H1 (cell line): ENCODE data around the gene APOA4. TPM values are rescaled to one million over a fixed set of nuclear protein-coding genes. Genes with fewer than 3 reads are reported as not detected.

Source experiments
- CHD7 ChIP-seq: fragments of 300-600 bp; sonication (generic); IDR thresholded peaks from 2 replicates; pipeline ENCODE4 v1.7.1; 2012; ENCODE audit warnings: low read length, moderate library complexity, mild to moderate bottlenecking, inconsistent platforms; ENCODE audit not compliant: insufficient replicate concordance
- MAFK ChIP-seq: IDR thresholded peaks from 2 replicates; pipeline ENCODE4 v1.6.1; 2012; ENCODE audit warnings: low read depth, mild to moderate bottlenecking, improper control_type of control experiment, low read length
- RXRA ChIP-seq: IDR thresholded peaks from 2 replicates; pipeline ENCODE4 v1.6.1; 2011; ENCODE audit warnings: low read depth, mild to moderate bottlenecking, low read length, moderate library complexity; ENCODE audit not compliant: insufficient read depth
- polyA plus RNA-seq, 7 experiments: library from polyadenylated mRNA; depleted of rRNA in 3 of 7; stranded (reverse) in 5 of 7; unstranded in 2 of 7; fragments of >200 nt in 5 of 7; fragments of 200-250 nt in 2 of 7; gene quantifications; 1 replicate in 5 of 7; 2 replicates in 1 of 7; 4 replicates in 1 of 7; pipeline versions ENCODE4 v1.2.1 to v1.2.3, GENCODE V29; 2011 to 2013; ENCODE audit warnings: missing spikeins in 2 of 7, mixed read lengths in 2 of 7
- total RNA-seq: library from RNA; stranded (reverse); fragmentation: NEBNext Ultra II Directional; extraction: Animal tissue kit (Norgen Biotek cat#: 25700); gene quantifications from 2 replicates; pipeline ENCODE4 v1.2.1, GENCODE V29; 2021

APOA4 gene
- total and polyA plus RNA-seq, 2 of the 8 experiments (the other 6 are each of a cell fraction or from before 2014, with no cell fraction given): not detected

DNA sequence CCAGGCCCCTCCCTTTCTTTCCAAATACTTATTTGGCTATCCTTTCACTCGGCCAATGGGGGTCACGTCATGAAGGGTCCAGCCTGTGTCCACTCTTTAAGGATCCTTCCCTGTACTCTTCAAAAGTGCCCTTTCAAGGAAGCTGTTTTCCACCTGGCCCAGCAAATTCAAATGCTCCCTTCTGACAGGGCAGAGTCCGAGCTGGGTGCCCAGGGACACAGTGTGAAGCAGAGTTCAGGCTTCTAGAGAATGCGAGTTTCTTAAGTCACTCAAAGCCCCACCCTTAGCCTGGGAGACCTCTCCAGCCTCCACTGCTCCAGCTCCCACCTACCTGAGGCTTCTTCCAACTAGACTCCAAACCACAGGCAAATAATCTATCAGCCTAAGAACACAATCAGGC is 19.8 kb upstream of the APOA4 start (continued):
- TF ChIP-seq CHD7 (no peak), MAFK (no peak), RXRA (no peak)
